CD1c-positive myeloid dendritic cell (primary cell): ENCODE results near the gene LAX1.
"Not testable (repeated sequence)": the region's sequence is repeated elsewhere in the genome, so short reads cannot be mapped to it uniquely, and the experiment has no call there.

Experiments used
- DNase-seq: peaks from one replicate; pipeline ENCODE4 v3.0.0-alpha.2; 2016; ENCODE audit errors: extremely low spot score

The LAX1 gene

GRCh38 chr1:203769505-203770343, 4.7 kb downstream of the LAX1 start:
- peak; percentile 86 for DNase-seq

DNA sequence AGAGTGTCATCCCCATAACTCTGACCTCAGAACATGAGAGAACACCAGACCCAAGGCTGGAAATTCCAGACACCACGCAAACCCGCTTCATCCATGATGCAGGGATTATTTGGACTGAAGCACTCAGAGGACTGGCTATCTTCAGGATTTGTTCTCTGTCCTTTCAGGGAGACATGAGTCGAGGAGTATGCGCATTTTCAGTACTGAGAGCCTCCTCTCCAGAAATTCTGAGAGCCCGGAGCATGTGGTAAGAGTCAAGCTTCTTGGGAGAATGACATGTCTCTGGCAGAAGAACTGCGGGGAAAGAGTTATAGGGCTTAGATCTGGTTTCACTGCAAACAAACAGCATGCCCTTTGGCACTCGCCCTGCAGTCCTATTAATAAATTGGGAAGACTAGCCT, 6.9 kb downstream of the LAX1 start:
- no peak for DNase-seq

- DNase-seq = no peak
These were observed 7.9 kb downstream of the LAX1 start for GRCh38 chr1:203772836-203773235.

DNA sequence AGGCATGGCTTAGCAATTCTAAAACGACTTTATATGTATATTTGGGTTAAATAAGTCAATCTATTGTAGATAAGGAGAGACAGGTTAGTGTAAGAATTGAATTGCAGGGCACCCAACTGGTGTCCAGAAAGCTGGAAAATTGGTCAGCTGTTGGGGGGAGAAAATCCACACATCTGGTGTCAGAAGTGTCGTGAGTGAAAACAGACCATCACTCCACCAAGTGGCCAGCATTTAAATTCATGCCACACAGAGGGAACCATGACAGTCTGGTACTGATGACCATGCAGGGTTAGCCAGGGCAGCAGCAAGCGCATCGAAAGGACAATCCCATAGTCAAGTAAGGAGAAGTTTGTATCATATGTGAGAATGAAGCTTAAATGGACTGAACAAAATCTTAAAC, 11.7 kb downstream of the LAX1 start:
- DNase-seq = no peak

DNA sequence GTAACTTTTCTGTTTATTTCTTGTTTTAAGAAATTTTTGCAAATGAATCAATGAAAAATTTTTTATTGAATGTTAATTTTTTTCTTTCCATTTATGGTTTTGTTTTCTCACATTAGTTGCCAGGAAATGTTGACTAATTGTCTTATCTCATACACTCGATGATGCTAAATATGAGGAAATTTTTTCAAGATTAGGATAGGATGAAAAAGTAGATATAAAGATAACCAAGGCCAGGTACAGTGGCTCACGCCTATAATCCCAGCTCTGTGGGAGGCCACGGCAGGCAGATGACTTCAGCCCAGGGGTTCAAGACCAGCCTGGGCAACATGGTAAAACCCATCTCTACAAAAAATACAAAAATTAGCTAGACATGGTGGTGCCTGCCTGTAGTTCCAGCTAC, 12.6 kb downstream of the LAX1 start:
- DNase-seq = no peak

GRCh38 chr1:203778146-203778545, 13.2 kb downstream of the LAX1 start:
- no peak for DNase-seq

- DNase-seq = no peak
These were observed 13.8 kb downstream of the LAX1 start for GRCh38 chr1:203778789-203779188.

DNA sequence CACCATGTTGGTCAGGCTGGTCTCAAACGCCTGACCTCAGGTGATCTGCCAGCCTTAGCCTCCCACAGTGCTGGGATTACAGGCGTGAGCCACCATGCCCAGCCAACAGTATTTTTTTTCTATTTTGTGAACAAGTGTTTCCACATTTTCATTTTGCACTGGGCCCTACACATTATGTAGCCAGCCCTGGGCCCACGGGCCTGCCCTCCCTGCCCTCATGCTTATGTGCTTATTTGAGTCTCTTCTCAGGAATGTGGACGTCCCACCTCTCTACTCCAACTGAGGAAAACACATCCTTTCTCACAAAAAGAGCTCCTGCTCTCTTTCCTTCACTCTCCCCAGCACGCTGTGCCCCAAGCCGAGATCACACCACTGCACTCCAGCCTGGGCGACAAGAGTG, 17.0 kb downstream of the LAX1 start:
- DNase-seq = no peak

GRCh38 chr1:203789966-203790365, 25.0 kb downstream of the LAX1 start:
- no peak for DNase-seq

- no peak for DNase-seq
These were observed 26.5 kb downstream of the LAX1 start for GRCh38 chr1:203791498-203791897.

DNA sequence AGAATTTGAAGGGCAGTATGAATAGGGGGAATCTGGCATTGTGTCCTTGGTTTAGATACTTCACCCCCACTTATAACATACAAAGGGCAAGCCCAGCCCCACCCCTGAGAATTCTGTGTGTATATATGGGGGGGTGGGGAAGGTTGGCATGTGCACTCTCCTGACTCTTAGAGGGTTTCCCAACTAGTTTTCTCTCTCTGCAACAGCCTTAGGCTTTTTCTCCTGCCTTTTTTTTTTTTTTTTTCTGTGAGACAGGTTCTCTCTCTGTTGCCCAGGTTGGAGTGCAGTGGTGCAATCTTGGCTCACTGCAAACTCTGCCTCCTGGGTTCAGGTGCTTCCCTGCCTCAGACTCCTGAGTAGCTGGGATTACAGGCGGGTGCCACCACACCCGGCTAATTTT, 27.5 kb downstream of the LAX1 start:
- no peak for DNase-seq

DNA sequence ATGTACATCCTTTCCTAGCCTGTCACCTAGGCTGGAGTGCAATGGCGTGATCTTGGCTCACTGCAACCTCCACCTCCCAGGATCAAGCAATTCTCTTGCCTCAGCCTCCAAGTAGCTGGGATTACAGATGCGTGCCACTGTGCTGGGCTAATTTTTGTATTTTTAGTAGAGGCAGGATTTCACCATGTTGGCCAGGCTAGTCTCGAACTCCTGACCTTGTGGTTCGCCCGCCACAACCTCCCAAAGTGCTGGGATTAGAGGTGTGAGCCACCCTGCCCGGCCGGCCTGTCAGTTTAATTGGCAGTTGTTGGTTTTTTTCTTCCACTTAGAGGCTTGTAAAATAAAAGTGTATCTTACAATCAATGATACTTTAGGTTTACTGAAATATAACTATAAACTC, 28.6 kb downstream of the LAX1 start:
- not testable (repeated sequence) for DNase-seq

DNA sequence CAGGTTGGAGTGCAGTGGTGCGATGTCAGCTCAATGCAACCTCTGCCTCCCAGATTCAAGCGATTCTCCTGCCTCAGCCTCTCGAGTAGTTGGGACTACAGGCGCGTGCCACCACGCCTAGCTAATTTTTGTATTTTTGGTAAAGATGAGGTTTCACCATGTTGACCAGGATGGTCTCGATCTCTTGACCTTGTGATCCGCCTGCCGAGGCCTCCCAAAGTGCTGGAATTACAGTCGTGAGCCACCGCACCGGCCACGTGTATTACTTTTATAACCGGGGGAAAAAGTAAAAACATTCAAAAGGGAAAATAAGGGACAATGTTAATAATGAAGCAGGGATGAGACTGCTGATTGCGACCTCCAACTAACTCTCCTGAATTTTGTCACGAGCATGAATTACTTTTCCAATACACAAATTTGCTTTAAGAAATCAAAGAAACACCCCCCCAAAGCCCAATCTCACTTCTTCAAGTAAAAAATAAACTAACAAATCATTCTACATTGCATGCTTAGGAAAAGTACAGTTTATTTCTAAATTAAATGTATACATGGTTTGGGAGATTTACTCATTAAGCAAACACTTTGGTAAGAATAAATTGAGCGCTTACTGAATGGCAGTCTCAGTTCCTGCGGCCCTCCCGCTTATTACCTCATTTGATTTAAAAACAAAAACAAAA, 29.9 kb downstream of the LAX1 start:
- DNase-seq = no peak

DNA sequence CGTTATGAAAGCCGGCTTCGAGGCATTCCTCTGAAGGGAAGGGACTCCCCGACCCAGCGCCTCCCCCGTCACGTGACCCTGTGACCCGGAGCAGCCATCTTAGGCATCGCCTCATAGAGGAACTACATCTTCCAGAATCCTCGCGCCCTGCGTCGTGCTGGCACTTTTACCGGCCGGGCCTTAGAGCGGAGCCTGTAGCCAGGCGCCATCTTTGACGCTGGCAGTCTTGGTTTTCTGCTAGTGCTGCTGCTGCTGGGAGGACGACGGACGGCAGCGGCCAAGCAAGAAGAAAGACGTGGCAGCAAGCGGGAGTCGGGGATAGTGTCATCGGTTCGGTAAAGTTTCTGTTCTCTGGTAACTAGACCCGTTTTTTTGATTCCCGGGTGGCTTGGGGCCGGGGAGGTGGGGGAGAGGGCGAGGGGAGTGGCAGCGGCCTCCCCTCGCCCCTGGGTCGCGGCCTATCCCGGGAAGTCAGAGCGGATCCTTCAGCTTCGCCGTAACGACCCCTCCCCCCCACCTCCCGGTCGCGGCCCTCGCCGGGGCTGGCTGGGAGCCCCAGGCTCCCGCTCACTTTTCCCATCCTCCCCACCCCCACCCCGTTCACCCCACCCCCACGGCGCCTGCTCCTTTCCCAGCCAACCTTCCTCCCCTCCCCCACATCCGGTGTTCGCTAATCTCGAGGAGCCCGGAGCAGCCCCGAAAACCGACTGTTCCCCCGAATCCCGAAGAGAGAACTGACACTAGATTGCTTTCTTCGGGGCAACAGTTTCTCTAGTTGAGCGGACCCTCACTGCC, 30.7 kb downstream of the LAX1 start, which contains the start of the genes ZBED6 and ZC3H11A:
ZBED6 (plus strand) TSS at position 183 of the 795 bp plus-strand sequence. CDS start 1,900 bp downstream, outside the sequence.
ZC3H11A (plus strand) TSS at position 183 of the 795 bp plus-strand sequence. CDS start 21,448 bp downstream, outside the sequence.
- DNase-seq = peak; percentile 100

GRCh38 chr1:203796236-203796605, 31.2 kb downstream of the LAX1 start:
- peak; percentile 67 for DNase-seq

- no peak for DNase-seq
These were observed 32.2 kb downstream of the LAX1 start for GRCh38 chr1:203797216-203797615.

GRCh38 chr1:203797948-203798655, 33.1 kb downstream of the LAX1 start:
- no peak for DNase-seq

GRCh38 chr1:203799157-203799556, 34.2 kb downstream of the LAX1 start:
- DNase-seq = no peak

GRCh38 chr1:203799971-203800370, 35.0 kb downstream of the LAX1 start:
- no peak for DNase-seq

- no peak for DNase-seq
These were observed 40.7 kb downstream of the LAX1 start for GRCh38 chr1:203805689-203806088.

DNA sequence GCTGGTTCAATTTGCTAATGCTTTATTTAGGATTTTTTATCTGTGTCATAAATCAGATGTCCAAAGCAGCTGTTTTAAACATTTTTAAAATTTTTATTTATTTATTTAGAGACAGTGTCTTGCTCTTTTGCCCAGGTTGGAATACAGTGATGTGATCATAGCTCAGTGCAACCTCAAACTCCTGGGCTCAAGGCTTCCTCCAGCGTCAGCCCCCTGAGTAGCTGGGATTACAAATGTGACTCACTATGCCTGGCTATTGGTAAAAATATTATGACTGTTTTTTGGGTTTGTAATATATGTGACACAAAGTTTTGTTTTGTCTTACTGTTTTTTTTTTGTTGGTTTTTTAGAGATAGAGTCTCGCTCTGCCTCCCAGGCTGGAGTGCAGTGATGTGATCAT, 42.2 kb downstream of the LAX1 start:
- DNase-seq = no peak
